Keratinocyte (primary cell): Measurements from ENCODE around the gene KAT6B.

Experiments
- EZH2 ChIP-seq: IDR thresholded peaks from one replicate; pipeline ENCODE4 v1.6.1; 2012; ENCODE audit warnings: inconsistent platforms, mild to moderate bottlenecking, low read length, moderate library complexity
- TF ChIP-seq, protein P1 (sequence below), 3 experiments: IDR thresholded peaks in 1 of 3; conservative IDR thresholded peaks in 1 of 3; optimal IDR thresholded peaks in 1 of 3; 2 replicates in 2 of 3; 3 replicates in 1 of 3; pipeline versions ENCODE3 to v1.5.1; 2011; ENCODE audit warnings: low read length in 3 of 3, mild to moderate bottlenecking in 3 of 3, moderate library complexity in 2 of 3, control low read depth in 1 of 3, inconsistent platforms in 1 of 3; ENCODE audit not compliant: insufficient read depth in 2 of 3; ENCODE audit errors: extremely low read depth in 1 of 3

DNA sequence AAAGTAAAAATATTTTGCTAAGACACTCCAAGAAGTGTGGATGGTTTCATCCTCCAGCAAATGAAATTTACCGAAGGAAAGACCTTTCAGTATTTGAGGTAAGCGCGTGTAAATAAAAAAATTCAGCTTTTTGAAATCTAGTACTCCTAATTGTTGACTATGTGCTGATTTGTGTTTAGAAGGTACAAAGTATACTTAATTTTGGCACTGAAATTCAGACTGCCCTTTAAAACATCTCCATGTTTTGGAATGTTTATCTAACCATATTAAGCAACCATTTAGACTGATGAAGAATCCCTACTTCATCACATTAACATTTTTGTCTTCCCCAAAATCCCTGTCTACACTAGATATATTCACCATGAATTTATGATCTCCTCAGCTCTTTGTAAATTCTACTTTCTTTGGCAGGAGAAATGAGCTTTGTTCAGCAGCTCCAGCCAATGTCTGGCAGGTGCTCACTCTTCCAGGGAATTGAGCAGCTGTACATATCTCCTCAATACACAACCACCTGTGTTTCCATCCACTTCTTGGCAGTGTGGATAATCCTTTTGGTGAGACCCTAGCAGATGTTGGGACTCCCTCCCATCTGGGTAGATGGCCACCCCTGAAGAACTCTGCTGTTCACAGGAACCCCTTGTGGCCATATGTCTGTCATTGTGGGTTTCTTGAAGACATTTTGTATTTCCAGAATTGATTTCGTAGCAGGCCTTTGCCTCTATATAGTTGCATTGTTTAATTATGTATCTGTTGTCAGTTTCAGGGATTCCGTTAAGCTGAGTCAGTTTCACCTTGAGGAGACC, 155.6 kb downstream of the KAT6B start:
- TF ChIP-seq, protein P1, sequence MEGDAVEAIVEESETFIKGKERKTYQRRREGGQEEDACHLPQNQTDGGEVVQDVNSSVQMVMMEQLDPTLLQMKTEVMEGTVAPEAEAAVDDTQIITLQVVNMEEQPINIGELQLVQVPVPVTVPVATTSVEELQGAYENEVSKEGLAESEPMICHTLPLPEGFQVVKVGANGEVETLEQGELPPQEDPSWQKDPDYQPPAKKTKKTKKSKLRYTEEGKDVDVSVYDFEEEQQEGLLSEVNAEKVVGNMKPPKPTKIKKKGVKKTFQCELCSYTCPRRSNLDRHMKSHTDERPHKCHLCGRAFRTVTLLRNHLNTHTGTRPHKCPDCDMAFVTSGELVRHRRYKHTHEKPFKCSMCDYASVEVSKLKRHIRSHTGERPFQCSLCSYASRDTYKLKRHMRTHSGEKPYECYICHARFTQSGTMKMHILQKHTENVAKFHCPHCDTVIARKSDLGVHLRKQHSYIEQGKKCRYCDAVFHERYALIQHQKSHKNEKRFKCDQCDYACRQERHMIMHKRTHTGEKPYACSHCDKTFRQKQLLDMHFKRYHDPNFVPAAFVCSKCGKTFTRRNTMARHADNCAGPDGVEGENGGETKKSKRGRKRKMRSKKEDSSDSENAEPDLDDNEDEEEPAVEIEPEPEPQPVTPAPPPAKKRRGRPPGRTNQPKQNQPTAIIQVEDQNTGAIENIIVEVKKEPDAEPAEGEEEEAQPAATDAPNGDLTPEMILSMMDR (optimal IDR thresholded peaks at IDR 0.05 in 1 of 3, IDR thresholded peaks at IDR 0.05 in 1 of 3, conservative IDR thresholded peaks at IDR 0.05 in 1 of 3; ENCODE audit: extremely low read depth in 1 of 3, insufficient read depth in 2 of 3, low read length in 3 of 3), result no peak
- TF ChIP-seq EZH2, result no peak
